HS-27A (cell line): ENCODE measurements around the gene C16orf96.

Experiments used
- DNase-seq: peaks from one replicate; pipeline ENCODE4 v3.0.0-alpha.2; 2012; ENCODE audit warnings: low read depth, missing footprints

Gene C16orf96

DNA sequence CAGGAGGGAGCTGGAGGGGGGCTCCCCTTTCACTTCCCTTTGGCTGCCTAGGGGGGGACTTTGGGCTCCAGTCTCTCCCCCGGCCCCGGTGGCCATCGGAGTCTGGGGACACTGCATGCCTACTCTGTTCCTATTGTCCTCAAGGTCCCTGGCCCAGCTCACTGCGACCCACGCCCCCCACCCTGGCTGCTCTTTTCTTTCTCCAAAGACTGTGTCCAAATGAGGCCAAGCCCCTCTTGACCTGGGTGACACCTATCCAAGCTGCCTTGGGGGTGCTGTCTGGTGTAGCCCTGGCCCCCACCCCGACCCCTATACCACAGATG is 45.7 kb downstream of the C16orf96 start:
- no peak for DNase-seq

DNA sequence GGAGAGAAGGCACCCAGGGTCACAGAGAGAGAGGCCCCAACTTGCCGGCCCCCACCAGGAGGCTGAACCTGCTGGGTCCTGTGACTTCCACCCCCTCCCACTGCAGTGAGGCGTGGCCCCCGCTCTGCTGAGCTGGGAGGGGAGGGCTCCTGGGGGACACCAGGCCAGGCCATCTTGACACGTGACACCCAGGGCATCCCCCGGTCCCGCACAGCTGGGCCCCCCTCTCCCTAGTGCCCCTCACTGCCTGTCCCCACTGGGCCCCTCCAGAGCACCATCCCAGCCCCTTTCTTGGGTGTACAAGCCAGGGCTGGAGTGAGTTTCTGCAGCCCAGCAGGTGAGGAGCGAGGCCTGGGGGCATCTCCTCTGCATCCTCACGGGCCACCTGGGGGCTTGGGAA is 46.2 kb downstream of the C16orf96 start:
- no peak for DNase-seq

DNA sequence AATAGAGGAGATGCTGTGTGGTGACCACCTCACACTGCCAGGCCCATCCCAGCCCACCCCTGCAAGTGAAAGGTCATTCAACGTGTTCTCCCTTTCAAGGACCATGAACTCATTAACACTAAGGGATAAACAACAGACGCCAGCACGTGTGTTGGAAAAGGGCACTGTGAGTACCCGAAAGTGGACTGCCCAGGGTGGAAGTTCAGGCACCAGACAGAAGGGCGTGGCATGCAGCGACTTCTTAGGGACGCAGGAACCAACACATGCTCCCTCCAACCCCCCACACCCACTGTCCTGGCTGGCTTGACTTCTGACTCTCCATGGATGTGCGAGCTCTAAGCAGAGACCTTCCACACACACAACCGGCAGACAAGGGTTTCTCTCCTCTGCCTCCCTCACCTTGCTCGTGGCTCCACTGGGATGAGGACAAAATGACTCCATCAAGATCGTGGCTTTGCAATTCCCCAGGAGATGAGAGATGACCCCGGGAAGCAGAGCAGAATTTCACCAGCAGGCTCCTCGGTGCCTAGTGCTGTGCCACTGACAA is 47.6 kb downstream of the C16orf96 start:
- no peak for DNase-seq

DNA sequence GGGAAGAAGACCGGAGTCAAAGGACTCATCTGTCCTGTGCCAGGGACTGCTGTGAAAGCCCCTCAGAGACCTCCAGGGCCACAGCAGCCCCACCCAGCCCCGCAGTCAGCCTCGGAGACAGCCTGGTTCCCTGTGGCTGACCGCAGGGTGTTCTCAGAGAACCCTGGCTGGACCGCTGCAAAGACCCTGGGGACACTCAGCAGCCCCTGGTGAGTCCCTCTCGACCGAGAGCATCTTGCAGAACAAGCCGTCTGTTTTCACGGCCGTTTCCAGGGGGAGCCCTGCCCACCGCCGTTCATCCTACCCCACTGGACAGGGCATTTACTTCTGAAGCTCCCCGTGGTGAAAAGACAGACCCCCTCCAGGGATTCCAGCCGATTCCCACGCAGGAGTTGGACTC is 48.3 kb downstream of the C16orf96 start:
- no peak for DNase-seq

DNA sequence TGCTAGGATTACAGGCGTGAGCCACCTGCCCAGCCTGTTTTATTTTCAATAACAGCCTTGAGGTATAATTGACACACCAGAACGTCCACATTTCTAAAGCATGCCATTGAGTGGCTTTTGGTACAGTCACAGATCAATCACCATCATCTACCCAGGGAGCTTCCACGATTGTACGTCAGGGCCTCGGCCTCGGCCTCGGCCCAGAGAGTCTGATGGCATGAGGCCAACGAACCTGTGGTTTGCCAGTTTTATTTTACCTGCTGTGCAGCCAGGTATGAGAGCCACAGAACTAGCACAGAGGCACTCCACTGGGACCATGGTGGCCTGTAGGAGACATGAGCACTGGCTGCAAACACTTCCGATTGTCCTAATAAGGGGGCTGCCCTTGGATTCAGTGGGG is 50.2 kb downstream of the C16orf96 start:
- DNase-seq, result no peak

DNA sequence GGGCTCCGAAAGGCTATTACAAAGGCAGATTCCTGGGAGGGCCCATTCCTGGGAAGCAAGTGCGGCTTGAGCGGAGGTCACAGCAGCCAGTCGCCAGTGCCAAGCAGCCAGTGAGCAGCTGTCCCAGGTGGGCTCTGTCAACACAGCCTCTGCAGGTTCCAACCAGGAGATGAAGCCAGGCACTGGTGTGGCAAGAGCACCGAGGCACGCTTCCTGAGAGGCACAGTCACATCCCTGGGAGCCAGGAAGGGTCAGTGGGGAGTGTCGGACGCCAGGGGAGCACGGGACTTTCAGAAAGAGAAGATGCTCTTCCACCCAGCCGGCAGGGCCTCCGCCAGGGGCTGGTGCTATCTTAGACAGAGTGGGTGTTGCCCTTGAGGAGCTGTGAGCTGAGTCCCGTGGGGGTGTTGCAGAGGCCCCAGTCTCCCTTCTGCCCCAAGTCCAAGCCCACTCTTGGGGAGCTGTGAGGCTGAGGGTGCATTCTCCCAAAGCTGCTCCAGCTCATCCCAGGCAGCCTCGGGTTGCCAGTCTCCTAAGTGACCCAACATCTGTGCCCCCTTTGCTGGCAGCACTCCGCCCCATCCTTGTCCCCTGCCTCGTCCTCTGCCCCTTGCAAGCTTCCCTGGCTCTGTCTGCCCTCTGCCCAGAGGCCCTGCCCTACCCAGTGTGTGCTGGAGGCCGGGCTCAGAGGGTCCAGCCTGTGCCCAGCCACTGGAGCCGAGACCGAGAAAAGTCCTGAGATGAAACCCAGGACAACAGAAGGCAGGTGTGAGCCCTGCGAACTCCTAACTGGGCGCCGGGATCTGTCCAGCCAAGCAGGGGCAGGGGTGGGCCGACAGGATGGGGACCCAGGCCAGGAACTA is 51.9 kb downstream of the C16orf96 start:
- no peak for DNase-seq

DNA sequence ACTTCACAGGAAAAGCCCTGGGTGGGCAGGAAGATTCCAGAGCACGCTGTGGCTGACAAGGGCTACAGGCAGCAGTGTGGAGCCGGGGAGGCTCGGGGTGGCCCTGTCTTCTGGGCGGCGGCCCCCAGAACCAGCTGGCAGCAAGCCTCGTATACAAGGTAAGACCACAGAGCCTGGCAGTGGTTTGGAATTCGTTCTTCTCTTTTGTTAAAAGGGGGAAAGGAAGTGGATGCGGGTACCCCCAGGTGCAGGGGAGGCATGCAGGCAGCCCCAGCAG is 52.5 kb downstream of the C16orf96 start:
- DNase-seq, result no peak

DNA sequence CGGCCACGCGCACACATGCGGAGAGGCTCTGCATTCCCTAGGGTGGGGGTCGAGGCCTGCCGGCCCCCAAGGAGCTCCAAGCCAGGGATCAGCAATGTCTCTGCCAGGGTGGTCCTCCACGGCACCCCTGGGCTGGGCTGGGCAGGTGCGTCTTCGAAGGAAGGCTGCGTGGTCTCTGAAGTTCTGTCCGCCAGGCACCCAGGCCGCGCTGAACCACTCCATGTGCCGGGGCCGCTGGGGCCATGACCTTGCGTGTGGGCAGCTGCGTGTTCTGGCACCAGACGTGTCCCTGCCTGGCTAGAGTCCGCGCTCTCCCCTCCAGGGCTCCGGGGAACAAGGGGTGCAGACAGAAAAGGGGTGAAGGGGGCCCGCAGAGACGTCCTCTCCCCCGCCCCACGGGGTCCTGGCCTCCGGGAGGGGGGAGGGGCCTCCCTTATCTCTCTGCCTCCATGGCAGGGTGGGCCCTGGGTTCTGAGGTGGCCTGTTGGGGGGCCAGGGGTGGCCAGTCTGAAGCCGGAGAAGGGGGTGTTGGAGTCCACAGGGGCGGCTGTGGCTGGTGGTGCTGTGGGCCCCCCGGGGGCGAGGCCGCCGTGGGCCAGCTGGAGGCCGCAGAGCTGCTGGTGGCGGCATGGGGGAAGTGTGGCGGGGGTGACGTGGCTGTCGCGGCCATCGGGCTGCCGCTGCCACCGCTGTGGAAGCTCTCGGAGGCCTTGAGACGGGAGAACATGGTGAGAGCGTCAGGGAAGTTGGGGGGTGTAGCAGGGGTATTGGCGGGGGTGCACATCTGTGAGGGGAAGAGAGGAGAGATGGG is 53.3 kb downstream of the C16orf96 start:
- no peak for DNase-seq

DNA sequence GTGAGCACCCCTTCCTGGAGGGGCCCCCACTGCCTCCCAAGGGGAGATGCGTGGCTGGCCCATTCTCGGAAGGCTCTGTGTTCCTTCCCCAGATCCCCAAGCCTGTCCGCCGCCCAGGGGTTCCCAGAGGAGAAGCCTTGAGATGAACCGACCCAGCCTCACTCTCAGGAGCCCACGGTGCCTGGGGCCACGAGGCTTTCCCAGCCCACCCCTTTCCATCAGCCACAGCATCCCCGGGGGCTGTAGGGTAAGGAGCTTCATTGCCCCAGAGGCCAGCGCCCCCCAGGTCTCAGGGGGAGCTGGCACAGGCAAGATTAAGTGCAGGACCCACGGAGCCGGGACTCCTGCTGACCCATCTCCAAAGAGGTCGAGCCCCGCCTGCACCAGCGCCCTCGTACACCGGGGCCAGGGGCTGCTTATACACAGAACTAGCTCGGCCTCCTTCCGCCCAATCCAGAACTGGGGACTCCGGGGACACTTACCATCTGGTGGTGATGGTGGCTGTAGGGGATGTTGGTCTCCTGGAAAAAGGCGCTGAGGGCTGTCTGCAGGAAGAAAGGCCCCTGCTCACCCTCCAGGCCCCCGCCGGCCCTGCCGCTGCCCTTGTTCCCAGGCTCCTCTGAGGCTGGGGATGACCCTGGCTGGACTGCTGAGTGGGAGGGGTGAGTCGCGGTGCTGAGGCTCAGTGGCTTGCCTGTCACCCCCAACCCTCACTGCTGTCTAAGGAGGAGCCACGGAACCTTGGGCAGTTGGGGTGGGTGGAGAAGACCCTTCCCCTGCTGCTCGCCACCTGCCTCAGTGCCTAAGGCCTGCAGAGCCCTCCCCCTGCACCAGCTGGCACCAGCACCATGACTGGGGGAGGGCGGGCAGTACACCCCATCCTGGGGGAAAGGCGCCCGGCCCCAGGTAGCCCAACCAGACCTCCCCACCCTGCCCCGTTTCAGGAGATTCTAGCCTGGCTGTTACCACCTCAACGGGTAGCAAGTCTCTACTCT is 54.2 kb downstream of the C16orf96 start:
- no peak for DNase-seq

DNA sequence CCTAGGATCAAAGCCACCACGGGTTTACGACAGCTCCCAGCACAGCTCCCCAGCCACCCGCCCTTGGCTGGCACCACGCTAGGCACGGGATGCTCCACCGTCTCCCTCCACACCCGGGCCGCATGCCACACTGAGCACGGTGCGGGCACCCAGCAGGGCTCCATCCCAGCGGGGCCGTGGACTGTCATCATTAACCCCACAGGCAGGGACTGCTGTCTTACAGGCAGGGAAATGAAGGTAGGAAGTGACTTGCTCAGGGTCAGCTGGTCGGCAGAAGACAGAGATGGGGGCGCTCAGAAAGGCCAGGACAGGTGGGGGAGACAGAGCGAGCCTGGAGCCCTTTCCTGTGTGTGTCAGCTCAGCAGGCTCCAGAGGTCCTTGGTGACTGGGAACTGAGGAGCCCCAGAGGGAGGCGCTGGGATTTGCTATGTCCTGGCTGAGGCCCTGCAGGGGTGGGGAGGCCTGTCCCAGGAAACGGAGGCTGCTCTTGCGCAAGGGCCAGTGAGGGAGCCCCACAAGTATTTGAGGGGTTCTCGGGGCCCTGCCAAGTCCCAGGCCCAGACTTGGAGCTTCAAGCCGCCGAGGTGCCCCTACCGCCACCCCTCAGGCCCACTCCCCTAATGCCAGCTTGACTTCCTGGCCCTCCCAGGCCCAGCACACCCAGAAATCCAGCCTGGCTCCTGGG is 55.3 kb downstream of the C16orf96 start:
- DNase-seq, result no peak

DNA sequence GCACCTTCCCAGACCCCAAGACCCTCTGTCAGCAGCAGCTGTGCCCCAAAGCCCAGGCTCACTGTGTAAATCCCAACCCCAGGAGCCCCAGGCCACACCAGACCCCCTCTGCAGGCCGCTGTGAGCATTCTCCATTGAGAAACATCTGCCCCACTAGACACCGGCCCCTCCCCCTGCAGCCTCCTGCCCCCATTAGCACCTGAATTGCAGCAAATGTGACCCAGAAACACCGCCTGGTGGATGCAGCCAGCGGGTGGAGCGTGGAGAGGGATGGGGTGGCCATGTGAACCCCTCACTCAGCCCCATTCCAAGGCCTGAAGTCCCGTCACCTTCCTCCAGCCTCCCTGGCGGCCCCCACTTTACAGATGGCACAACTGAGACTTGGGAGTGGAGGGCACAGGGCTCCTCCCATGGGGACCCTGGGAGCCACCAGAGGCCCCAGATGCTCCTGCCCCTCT is 56.4 kb downstream of the C16orf96 start:
- no peak for DNase-seq

DNA sequence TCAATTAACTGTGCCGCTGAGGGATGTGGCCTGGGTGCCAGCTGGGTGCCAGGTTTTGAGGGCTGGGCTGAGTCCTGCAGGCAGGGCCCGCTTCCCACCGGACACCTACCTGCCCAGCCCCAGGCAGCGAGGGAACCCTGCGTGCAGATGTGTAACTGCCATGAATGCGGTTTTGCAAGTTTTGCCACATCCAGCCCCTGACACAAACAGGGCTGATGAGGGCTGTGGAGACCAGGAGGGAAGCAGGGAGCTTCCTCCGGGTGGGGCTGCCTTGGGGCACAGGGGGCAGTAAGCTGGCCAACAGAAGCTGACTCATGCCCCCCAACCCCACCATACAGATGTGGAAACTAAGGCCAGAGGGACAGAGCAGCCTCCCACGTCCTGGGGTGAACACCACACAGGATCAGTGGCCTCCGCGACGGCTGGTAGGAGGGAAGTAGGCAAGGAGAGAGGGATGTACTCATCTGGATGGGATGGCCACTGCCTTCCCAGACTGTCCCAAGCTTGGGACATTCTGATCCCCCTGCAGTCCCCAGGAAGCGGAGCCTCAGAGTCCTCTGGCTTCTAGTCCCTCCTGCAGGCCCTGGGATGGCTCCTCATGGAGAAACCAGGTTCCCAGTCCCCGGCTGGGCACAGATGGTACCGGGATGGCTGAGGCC is 57.0 kb downstream of the C16orf96 start:
- no peak for DNase-seq

DNA sequence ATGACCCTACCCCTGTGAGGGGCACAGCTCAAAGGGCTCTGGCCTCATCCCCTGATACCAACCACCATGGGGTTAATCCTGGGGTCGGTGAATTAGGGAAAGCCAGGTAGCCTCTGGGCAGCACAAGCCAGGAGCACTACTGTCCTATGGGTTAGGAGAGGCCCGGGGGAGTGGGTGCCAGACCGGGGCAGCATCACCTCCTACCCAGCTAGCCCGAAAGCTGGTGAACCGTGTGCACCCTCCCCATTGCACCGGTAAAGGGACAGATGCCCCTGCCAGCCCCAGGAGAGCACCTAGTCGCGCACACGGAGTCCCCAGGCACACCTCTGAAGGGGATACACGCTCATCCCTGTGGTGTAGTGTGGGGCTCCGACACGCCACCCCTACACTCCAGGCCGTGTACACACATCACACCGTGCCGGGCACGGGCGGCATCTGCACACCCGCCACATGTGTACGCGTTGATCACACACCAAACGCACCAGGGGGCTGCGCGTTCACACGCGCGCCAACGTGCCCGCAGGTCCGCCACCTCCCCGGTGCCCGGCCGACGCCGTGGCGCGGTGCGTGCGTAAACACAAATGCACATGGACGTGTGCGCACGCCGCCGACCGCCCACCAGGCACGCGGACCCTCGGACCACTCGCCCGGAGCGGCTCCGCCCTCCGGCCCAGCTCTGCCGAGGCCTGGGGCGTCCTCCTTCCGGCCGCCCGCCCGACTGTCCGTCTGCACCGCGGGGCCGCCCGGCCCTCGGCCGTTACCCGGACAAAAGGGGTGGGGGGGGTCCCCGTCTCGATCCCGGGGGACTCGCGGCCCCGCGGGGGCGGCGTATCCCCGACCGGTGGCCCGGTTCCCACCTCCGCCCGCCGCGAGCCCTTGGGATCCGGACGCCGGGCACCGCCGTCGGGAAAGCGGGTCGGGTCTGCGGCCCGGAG is 57.8 kb downstream of the C16orf96 start:
- DNase-seq, result no peak

DNA sequence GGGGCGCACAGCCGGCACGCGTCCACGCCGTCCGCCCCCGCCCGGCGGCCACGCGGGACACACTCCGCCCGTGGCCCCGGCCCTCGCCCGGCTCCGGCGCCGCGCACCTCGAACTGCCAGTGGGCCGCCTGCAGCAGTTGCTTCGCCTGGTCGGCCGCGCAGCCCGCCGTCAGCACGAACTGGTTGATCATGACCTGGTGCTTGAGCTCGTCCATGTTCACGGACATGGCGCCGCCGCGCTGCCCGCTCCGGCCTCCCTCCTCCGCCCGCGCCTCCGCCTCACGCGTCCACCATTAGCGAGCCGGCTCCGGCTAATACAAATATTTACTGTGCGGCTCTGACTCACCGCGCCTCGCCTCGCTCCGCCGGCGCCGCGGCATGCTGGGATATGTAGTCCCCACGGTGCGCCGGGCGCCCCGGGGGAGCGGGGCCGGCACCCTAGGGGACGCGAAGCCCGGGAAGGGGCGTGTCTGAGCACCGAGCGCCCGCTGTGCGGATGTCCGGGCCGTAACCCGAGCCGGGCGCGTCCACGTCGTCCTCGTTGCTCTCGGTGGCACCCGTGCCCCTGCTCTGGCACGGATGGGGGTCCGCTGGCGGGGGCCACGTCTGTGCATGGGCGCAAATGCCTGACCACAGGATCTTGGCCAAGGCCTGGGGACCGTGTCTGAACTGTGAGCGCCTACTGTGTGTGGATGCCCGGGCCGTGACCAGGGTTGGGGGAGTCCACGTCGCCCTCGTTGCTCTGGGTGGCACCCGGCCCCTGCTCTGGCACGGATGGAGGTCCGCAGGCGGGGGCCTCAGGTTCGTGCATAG is 58.6 kb downstream of the C16orf96 start, which contains the start of gene UBALD1:
TSS of gene UBALD1 (minus strand) at position 318 of the 813 bp plus-strand sequence. CDS start at position 227, 91 bp downstream.
- DNase-seq, result peak; percentile 61

DNA sequence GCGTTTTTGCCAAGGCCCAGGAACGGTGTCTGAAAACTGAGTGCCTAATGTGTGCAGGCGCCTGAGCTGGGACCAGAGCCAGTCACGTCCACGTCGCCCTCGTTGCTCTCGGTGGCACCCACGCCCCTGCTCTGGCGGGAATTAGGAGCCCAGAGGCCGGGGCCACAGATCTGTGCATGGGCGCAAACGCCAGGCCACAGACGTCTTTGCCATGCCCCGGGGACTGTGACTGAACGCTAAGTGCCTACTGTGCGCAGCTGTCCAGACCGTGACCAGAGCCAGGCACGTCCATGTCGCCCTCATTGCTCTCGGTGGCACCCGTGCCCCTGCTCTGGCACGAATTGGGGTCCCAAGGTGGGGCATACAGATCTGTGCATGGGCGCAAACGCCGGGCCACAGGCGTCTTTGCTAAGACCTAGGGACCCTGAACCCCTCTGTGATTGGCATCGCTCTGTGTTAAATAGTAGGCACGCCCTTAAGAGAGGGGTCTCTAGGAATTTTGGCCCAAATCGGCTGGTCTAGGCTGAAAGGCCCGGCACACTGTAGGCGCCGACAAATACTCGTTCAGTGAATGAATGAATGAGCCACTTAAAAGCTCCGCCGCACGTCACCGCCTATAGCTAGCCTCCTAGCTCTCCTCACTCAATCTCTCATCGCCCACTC is 59.4 kb downstream of the C16orf96 start:
- no peak for DNase-seq

DNA sequence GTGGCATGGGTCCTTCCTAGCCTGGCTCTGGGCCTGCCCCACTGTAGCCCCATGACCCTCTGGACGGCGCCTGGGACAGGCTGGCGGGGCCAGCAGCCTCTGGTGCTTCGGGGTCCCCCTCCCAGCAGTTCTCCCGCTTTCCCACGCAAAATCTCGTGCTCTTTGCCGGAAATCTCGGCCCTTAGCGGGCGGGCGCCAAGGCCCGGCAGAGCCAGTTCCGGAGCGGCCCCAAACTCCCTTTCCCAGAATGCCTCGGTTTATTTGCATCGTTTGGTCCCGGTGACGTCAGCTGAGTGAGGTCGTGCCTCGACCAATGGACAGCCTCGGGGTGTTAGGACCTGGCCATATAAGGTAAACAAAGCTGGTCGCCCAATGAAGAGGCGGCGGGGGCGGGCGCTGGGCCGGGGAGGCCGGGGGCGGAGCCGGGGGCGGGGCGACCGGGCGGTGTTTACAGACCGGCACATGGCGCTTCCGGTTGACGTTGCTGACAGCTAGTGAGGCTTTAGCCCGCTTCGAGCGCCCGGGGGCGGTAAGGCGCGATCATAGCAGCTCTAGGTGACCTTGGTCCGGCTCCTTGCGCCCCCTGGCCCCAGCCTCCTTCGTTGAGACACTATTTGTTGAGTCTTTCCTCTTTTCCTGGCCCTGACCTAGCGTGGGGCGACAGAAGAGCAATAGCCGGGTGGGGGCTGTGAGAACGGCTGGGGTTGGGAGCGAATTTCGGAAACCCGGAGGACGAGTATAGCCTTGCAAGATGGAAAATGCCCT is 60.1 kb downstream of the C16orf96 start:
- peak; percentile 99 for DNase-seq

DNA sequence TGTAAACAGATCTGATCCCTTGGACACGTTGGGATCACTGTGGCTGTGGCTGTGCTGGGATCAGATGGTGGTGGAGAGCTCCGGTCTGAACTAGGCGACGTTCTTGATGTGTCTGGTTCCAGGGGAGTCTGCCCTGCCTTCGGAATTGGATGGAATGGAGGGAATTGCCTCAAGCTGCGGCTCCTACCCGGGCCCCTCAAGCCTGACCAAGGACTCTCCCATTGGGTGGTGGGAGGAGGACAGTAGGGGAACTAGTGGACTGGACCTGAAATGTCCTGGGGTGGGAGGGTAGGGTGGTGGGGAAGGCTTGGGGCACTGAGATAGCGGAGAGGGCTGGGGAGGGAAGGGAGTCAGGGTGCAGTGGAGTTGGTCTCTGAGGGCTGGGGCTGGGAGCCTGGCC is 61.7 kb downstream of the C16orf96 start:
- DNase-seq, result no peak
